Tibial nerve (tissue), 4 donors: ENCODE measurements around the gene AP2A2. TPM values are rescaled to one million over a fixed set of nuclear protein-coding genes. Genes with fewer than 3 reads are reported as not detected.
"Not testable (repeated sequence)": the region's sequence is repeated elsewhere in the genome, so short reads cannot be mapped to it uniquely, and the experiment has no call there.

Source experiments
- DNase-seq, 2 donors: peaks; one replicate each; pipeline ENCODE4 v3.0.0-alpha.2; 2019; ENCODE audit warnings: low spot score in 2 of 2
- H3K27ac ChIP-seq, 4 donors: fragments of 200-600 bp; sonication (generic) in 3 of 4; one replicate each; pipeline ENCODE4 v1.5.1; 2017 to 2019; ENCODE audit warnings: mild to moderate bottlenecking in 1 of 4
- H3K27me3 ChIP-seq, 2 donors: fragments of 200-600 bp; sonication (generic) in 1 of 2; one replicate each; pipeline versions ENCODE4 v1.5.1 to v1.6.0; 2017 to 2019
- H3K36me3 ChIP-seq, 3 donors: fragments of 200-600 bp; sonication (generic); one replicate each; pipeline ENCODE4 v1.5.1; 2018 to 2019
- H3K4me1 ChIP-seq, 4 donors: fragments of 200-600 bp; sonication (generic) in 3 of 4; one replicate each; pipeline ENCODE4 v1.5.1; 2017 to 2019
- H3K4me3 ChIP-seq, 4 donors: fragments of 200-600 bp; sonication (generic) in 3 of 4; one replicate each; pipeline ENCODE4 v1.5.1; 2017 to 2019; ENCODE audit warnings: mild to moderate bottlenecking in 1 of 4, moderate library complexity in 1 of 4
- H3K9me3 ChIP-seq, 4 donors: fragments of 200-600 bp; sonication (generic) in 3 of 4; one replicate each; pipeline ENCODE4 v1.5.1; 2017 to 2019
- CTCF ChIP-seq, 5 experiments: fragments of 200-600 bp in 3 of 5; fragments of 450-650 bp in 2 of 5; sonication (generic) in 3 of 5; IDR thresholded peaks; one replicate each; pipeline ENCODE4 v1.5.1; 2016 to 2019; ENCODE audit warnings: antibody characterized with exemption in 5 of 5, mild to moderate bottlenecking in 3 of 5, moderate library complexity in 2 of 5
- EP300 ChIP-seq, 2 donors: sonication (generic); formaldehyde crosslinking; IDR thresholded peaks; one replicate each; pipeline ENCODE4 v1.6.1; 2017; ENCODE audit warnings: antibody characterized with exemption in 2 of 2, mild to moderate bottlenecking in 1 of 2
- POLR2A ChIP-seq, 2 donors: fragments of 450-650 bp; IDR thresholded peaks; one replicate each; pipeline ENCODE4 v1.6.1; 2017; ENCODE audit warnings: antibody characterized with exemption in 2 of 2, mild to moderate bottlenecking in 2 of 2, moderate library complexity in 2 of 2
- WGBS, 2 donors: methylation state at CpG; one replicate each; pipeline ENCODE4 v1.1.5; 2018; 5-methylcytosine and 5-hydroxymethylcytosine counted together
- total RNA-seq, 4 donors: library from RNA; depleted of rRNA; stranded (reverse); fragments of >200 nt; gene quantifications; one replicate each; pipeline ENCODE4 v1.1.0, GENCODE V29; 2016

AP2A2 gene
- total RNA-seq, 4 donors from 2014 or later, result 70.8 to 136 (median 90.3) TPM

- WGBS, 2 donors, result 90 to 92% methylated on average over 24 to 25 of the region's 26 CpGs
- Histone ChIP-seq H3K9me3 (no peaks in the 10 kb centered on the region), H3K27ac (no peak overlapping the region), H3K4me1 (peaks cover 0 to 42% (median 13%) of the 10 kb centered on the region in 4 donors), H3K4me3 (no peak overlapping the region), H3K36me3 (peaks cover 0 to 74% (median 22%) of the 10 kb centered on the region in 3 donors), H3K27me3 (no peaks in the 10 kb centered on the region)
- no peak for DNase-seq
- TF ChIP-seq EP300 (IDR thresholded peaks at IDR 0.05) (no peak), CTCF (IDR thresholded peaks at IDR 0.05) (no peak), POLR2A (IDR thresholded peaks at IDR 0.05) (no peak)
These were observed 47.0 kb downstream of the AP2A2 start for GRCh38 chr11:972523-973211.

GRCh38 chr11:973237-973636 is 47.6 kb downstream of the AP2A2 start:
- no peak for TF ChIP-seq EP300 (IDR thresholded peaks at IDR 0.05)
- no peak for TF ChIP-seq POLR2A (IDR thresholded peaks at IDR 0.05)
- no peak for TF ChIP-seq CTCF (IDR thresholded peaks at IDR 0.05)
- Histone ChIP-seq H3K36me3 (peaks cover 0 to 75% (median 22%) of the 10 kb centered on the region in 3 donors), H3K27ac (no peak overlapping the region), H3K4me3 (no peak overlapping the region), H3K27me3 (no peaks in the 10 kb centered on the region), H3K4me1 (peaks cover 0 to 42% (median 13%) of the 10 kb centered on the region in 4 donors), H3K9me3 (no peaks in the 10 kb centered on the region)
- no peak for DNase-seq
- WGBS, 2 donors, result 87 to 92% methylated on average over 11 of the region's 11 CpGs

- 89 to 95% methylated on average over 41 of the region's 41 CpGs for WGBS, 2 donors
- H3K36me3 ChIP-seq, result peaks cover 0 to 82% (median 22%) of the 10 kb centered on the region in 3 donors
These were observed 49.7 kb downstream of the AP2A2 start for GRCh38 chr11:975376-975775.

GRCh38 chr11:975827-976226 is 50.2 kb downstream of the AP2A2 start:
- no peak for DNase-seq
- H3K4me3 ChIP-seq, result no peak overlapping the region
- WGBS, 2 donors, result 64 to 69% methylated on average over 13 to 15 of the region's 15 CpGs
- H3K36me3 ChIP-seq, result peaks cover 0 to 77% (median 22%) of the 10 kb centered on the region in 3 donors
- no peaks in the 10 kb centered on the region for H3K27me3 ChIP-seq
- H3K27ac ChIP-seq, result peak overlapping the region in 2 of 4 donors; percentile 70
- TF ChIP-seq POLR2A (IDR thresholded peaks at IDR 0.05) (no peak), CTCF (IDR thresholded peaks at IDR 0.05) (no peak), EP300 (IDR thresholded peaks at IDR 0.05) (no peak)
- H3K4me1 ChIP-seq, result peaks cover 0 to 43% (median 13%) of the 10 kb centered on the region in 4 donors
- no peaks in the 10 kb centered on the region for H3K9me3 ChIP-seq

More at GRCh38 chr11:975376-975775, 49.7 kb downstream of the AP2A2 start:
- not testable (repeated sequence) for H3K4me3 ChIP-seq, DNase-seq, H3K9me3 ChIP-seq, H3K27me3 ChIP-seq
- Histone ChIP-seq H3K27ac (peak overlapping the region in 1 of 4 donors; percentile 70), H3K4me1 (peaks cover 0 to 39% (median 13%) of the 10 kb centered on the region in 4 donors)

- H3K9me3 ChIP-seq, result no peaks in the 10 kb centered on the region
- WGBS, 2 donors, result 33 to 36% methylated on average over 18 to 26 of the region's 26 CpGs
- peak in 1 of 2 donors; percentile 19 for DNase-seq
- peak; percentile 5 to 45 (median 41) for TF ChIP-seq CTCF (IDR thresholded peaks at IDR 0.05)
- no peak for TF ChIP-seq POLR2A (IDR thresholded peaks at IDR 0.05)
- TF ChIP-seq EP300 (IDR thresholded peaks at IDR 0.05), result peak in 1 of 2 donors; percentile 78
- peaks cover 0 to 49% (median 13%) of the 10 kb centered on the region in 4 donors for H3K4me1 ChIP-seq
- peaks cover 0 to 77% (median 24%) of the 10 kb centered on the region in 3 donors for H3K36me3 ChIP-seq
- H3K27ac ChIP-seq, result peak overlapping the region in 2 of 4 donors; percentile 70
- H3K27me3 ChIP-seq, result no peaks in the 10 kb centered on the region
- no peak overlapping the region for H3K4me3 ChIP-seq
These were observed 50.9 kb downstream of the AP2A2 start for GRCh38 chr11:976431-977160.
